Epithelial cell of proximal tubule (primary cell): ENCODE data around the gene DPYSL4. TPM values are rescaled to one million over a fixed set of nuclear protein-coding genes. Genes with fewer than 3 reads are reported as not detected.
A peak's percentile ranks its signal among the peaks of the same experiment; 100 is the strongest.

ENCODE experiments used
- DNase-seq: peaks from one replicate; pipeline ENCODE4 v3.0.0-alpha.2; 2011; ENCODE audit warnings: low read depth
- H3K4me3 ChIP-seq: 2 replicates; pipeline ENCODE4 v1.5.1; 2011; ENCODE audit warnings: low read depth, mild to moderate bottlenecking, low read length
- CTCF ChIP-seq: conservative IDR thresholded peaks from 2 replicates; pipeline ENCODE4 v1.5.1; 2012; ENCODE audit warnings: low read depth, mild to moderate bottlenecking, low read length
- total RNA-seq: library from RNA; depleted of rRNA; stranded (reverse); fragments of >200 nt; gene quantifications from 2 replicates; pipeline ENCODE4 v1.2.3, GENCODE V29; 2015

The DPYSL4 gene
- total RNA-seq, 1 donor from 2014 or later, result 3.3 TPM

- no peak overlapping the region for H3K4me3 ChIP-seq
- no peak for TF ChIP-seq CTCF
- no peak for DNase-seq
Observed at GRCh38 chr10:132162021-132162531, 24.7 kb upstream of the DPYSL4 start.

DNA sequence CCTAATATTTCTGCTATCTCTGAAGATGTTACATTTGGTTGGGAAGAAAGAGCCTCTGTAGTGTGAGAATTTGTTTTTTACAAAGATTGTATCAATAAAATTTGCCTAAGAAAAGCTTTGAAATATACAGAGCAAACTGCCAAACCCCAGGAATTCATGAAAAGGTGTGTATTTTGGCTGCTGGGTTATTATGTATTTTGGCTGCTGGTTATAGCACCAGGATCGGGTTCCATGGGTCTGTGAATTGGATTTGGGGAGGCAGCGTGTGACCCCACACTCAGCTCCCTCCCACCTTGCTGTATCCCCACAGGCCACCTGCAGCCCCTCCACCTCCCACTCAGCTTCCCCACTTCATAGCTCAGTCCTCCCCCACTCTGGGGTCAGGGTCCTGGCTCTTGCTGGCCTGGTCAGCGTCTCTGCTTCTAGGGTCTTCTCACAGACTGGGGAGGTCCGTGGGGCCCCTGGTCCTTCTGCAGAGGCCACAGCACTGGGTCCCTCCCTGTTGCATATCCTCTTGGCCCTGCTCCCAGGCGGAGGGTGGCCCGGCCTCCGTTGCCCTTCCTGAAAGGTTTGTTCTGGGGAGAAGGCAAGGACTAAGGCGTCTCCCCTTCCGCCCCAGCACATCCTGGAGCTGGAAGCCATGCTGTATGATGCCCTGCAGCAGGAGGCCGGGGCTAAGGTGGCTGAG is 24.0 kb upstream of the DPYSL4 start:
- DNase-seq, result no peak
- no peak for TF ChIP-seq CTCF

DNA sequence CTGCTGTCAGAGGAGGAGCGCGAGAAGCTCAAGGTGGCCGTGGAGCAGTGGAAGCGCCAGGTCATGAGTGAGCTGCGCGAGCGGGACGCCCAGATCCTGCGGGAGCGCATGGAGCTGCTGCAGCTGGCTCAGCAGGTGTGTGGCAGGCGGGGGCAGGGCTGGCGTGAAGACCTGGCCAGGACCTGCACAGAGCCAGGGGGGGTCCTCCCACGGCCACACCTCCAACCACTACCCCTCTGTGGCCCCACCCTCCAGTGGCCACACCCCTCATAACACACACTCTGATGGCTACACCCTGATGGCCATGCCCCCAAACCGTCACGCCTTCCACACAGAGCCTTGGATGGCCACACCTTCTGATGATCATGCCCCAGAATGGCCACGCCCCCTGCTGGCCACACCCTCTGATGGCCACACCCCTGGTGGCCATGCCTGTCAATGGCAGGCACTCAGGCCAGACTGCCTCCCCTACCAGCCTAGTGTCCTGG is 23.4 kb upstream of the DPYSL4 start:
- no peak for DNase-seq
- H3K4me3 ChIP-seq, result no peak overlapping the region

More for the DNA sequence above, 24.0 kb upstream of the DPYSL4 start:
- no peak overlapping the region for H3K4me3 ChIP-seq

DNA sequence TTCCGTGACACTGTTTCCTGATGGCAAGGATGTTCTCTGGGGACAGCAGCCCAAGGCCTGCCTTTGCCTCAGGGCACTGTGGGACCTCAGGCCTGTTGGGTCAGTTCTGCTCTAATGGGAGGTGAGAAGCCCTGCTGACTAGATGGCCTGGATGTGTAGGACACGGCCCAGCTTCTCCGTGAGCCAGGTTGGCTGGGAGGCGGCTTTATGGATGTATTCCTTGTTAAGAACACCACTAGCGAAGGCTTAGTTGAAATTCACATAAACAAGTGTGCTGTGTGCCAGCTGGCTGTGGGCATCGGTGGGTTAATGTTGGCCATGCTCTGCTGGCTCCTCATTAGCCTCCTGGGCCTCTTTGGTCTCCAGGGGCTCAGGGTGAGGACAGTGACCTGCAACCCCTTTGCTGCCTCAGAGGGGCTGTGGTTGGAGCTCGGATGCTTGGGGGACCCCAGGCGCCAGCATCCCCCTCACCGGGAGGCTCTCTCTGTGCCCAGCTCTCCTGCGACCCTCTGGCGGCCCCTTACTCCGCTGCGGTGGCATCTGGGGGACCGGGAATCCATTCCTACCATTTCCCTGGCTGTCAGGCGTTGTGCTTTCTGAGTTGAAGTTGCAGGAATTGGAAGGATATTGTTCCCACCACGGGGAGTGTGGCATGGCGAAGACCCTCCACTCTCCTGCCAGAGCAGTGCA is 22.8 kb upstream of the DPYSL4 start:
- no peak for TF ChIP-seq CTCF
- H3K4me3 ChIP-seq, result no peak overlapping the region
- no peak for DNase-seq

More for the DNA sequence above, 23.4 kb upstream of the DPYSL4 start:
- peak; percentile 24 for TF ChIP-seq CTCF

- no peak for TF ChIP-seq CTCF
- no peak for DNase-seq
Observed at GRCh38 chr10:132164761-132165278, 21.9 kb upstream of the DPYSL4 start.

GRCh38 chr10:132165416-132165980 is 21.2 kb upstream of the DPYSL4 start:
- H3K4me3 ChIP-seq, result no peak overlapping the region
- DNase-seq, result no peak

More at GRCh38 chr10:132164761-132165278, 21.9 kb upstream of the DPYSL4 start:
- H3K4me3 ChIP-seq, result no peak overlapping the region

More at GRCh38 chr10:132165416-132165980, 21.2 kb upstream of the DPYSL4 start:
- no peak for TF ChIP-seq CTCF
